PC-3 (cell line): ENCODE results near the gene ATN1. TPM values are rescaled to one million over a fixed set of nuclear protein-coding genes. Genes with fewer than 3 reads are reported as not detected.

Experiments used
- ATAC-seq: fragments of 200-7000 bp; cut with Tn5 transposase; 2 replicates; pipeline ENCODE4 v1.9.1; 2020; ENCODE audit warnings: mild to moderate bottlenecking, moderate library complexity
- BruUV-seq: library from RNA; stranded (reverse); fragments of 400-500 nt; replicated peaks from 2 replicates; lab custom pipeline; 2021; lab: Mats Ljungman, UMichigan
- CTCF ChIA-PET: fragments of 300-600 bp; sonication (Branson Sonifier 250); formaldehyde crosslinking; loops from one replicate; lab custom pipeline; 2022; ENCODE audit warnings: antibody characterized with exemption; lab: Charles Lee
- POLR2A ChIA-PET: fragments of 300-600 bp; sonication (Branson Sonifier 250); formaldehyde crosslinking; loops from one replicate; lab custom pipeline; 2022; ENCODE audit warnings: antibody characterized with exemption; ENCODE audit not compliant: unreplicated experiment; lab: Charles Lee
- DNase-seq: peaks from one replicate; pipeline ENCODE4 v3.0.0-alpha.2; 2015
- H2AFZ ChIP-seq: fragments of 300-600 bp; sonication (generic); 2 replicates; pipeline ENCODE4 v1.6.0; 2016; ENCODE audit warnings: antibody characterized with exemption, low read length
- H3F3A ChIP-seq: fragments of 300-600 bp; sonication (generic); one replicate; pipeline ENCODE4 v1.6.0; 2017; ENCODE audit warnings: antibody characterized with exemption, low read length, control low read depth, mild to moderate bottlenecking; ENCODE audit not compliant: unreplicated experiment
- H3K27ac ChIP-seq: fragments of 300-600 bp; sonication (generic); 2 replicates; pipeline ENCODE4 v1.5.1; 2016; ENCODE audit warnings: mild to moderate bottlenecking, low read length
- H3K27me3 ChIP-seq: fragments of 300-600 bp; sonication (generic); 2 replicates; pipeline ENCODE4 v1.6.1; 2016; ENCODE audit warnings: low read length, mixed read lengths
- H3K36me3 ChIP-seq: fragments of 300-600 bp; sonication (generic); 2 replicates; pipeline ENCODE4 v1.6.1; 2016; ENCODE audit warnings: low read depth, mixed run types, low read length, mixed read lengths
- H3K4me1 ChIP-seq: fragments of 300-600 bp; sonication (generic); 2 replicates; pipeline ENCODE4 v1.5.1; 2016; ENCODE audit warnings: low read length; ENCODE audit not compliant: insufficient read depth
- H3K4me2 ChIP-seq: fragments of 300-600 bp; sonication (generic); 2 replicates; pipeline ENCODE4 v1.6.0; 2016; ENCODE audit warnings: low read length
- H3K4me3 ChIP-seq: fragments of 300-600 bp; sonication (generic); 2 replicates; pipeline ENCODE4 v1.5.1; 2016; ENCODE audit warnings: mild to moderate bottlenecking, low read length, mixed read lengths
- H3K79me2 ChIP-seq: fragments of 300-600 bp; sonication (generic); 2 replicates; pipeline ENCODE4 v1.6.1; 2017; ENCODE audit warnings: low read length, mixed read lengths
- H3K9ac ChIP-seq: fragments of 300-600 bp; sonication (generic); 2 replicates; pipeline ENCODE4 v1.6.0; 2016; ENCODE audit warnings: mild to moderate bottlenecking, low read length
- H3K9me2 ChIP-seq: fragments of 300-600 bp; sonication (generic); replicated peaks from 2 replicates; pipeline ENCODE4 v1.6.1; 2016; ENCODE audit warnings: mixed run types, low read length, mixed read lengths
- H3K9me3 ChIP-seq: fragments of 300-600 bp; sonication (generic); 2 replicates; pipeline ENCODE4 v1.6.1; 2016; ENCODE audit warnings: low read length, mixed read lengths
- H4K20me1 ChIP-seq: fragments of 300-600 bp; sonication (generic); 2 replicates; pipeline ENCODE4 v1.6.1; 2016; ENCODE audit warnings: low read length, mixed read lengths
- EZH2 ChIP-seq: fragments of 300-600 bp; sonication (generic); IDR thresholded peaks from one replicate; pipeline ENCODE4 v1.6.1; 2017; ENCODE audit warnings: antibody characterized with exemption, mild to moderate bottlenecking, low read length; ENCODE audit not compliant: unreplicated experiment
- EZH2phosphoT487 ChIP-seq: fragments of 300-600 bp; sonication (generic); IDR thresholded peaks from 2 replicates; pipeline ENCODE4 v1.6.1; 2018; ENCODE audit warnings: mild to moderate bottlenecking, antibody characterized with exemption, low read length, borderline replicate concordance
- intact Hi-C: fragments of 100-400 bp; cut with micrococcal nuclease; formaldehyde crosslinking; loops from 2 replicates; pipeline ENCODE4 v1.9.0; 2023
- total RNA-seq: library from RNA; depleted of rRNA; stranded (reverse); fragments of >200 nt; gene quantifications from 2 replicates; pipeline ENCODE4 v1.2.3, GENCODE V29; 2014
- TF ChIP-seq, protein P1 (sequence below): fragments of 300-600 bp; sonication (generic); conservative IDR thresholded peaks from 2 replicates; pipeline ENCODE4 v1.5.1; 2017; ENCODE audit warnings: antibody characterized with exemption, low read depth, mild to moderate bottlenecking, low read length

The ATN1 gene
- total RNA-seq, 1 experiment from 2014 or later: 11.6 TPM

DNA sequence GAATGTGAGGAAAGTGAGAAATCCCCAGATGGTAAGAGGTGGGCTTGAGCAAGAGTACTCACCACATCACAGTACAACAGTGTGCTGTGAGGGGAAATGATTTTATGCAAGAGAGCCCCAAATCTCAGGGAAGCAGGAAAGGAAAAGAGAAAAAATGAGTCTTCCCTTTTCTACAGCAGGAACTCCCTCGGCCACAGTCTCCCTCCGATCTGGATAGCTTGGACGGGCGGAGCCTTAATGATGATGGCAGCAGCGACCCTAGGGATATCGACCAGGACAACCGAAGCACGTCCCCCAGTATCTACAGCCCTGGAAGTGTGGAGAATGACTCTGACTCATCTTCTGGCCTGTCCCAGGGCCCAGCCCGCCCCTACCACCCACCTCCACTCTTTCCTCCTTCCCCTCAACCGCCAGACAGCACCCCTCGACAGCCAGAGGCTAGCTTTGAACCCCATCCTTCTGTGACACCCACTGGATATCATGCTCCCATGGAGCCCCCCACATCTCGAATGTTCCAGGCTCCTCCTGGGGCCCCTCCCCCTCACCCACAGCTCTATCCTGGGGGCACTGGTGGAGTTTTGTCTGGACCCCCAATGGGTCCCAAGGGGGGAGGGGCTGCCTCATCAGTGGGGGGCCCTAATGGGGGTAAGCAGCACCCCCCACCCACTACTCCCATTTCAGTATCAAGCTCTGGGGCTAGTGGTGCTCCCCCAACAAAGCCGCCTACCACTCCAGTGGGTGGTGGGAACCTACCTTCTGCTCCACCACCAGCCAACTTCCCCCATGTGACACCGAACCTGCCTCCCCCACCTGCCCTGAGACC, 7.8 kb downstream of the ATN1 start:
- Histone ChIP-seq H3K36me3 (peaks cover 4% of the 10 kb centered on the region; the same call in 1 of the 2 replicates), H3K9me2 (no peaks in the 10 kb centered on the region), H3F3A (no peaks in the 10 kb centered on the region), H3K4me1 (peaks cover 7% of the 10 kb centered on the region; the same call in 1 of the 2 replicates), H3K4me3 (no peak overlapping the region), H3K27me3 (no peaks in the 10 kb centered on the region), H4K20me1 (no peaks in the 10 kb centered on the region), H3K9me3 (no peaks in the 10 kb centered on the region), H3K27ac (no peak overlapping the region), H2AFZ (no peak overlapping the region), H3K4me2 (no peak overlapping the region), H3K9ac (no peak overlapping the region), H3K79me2 (peaks cover 20% of the 10 kb centered on the region)
- POLR2A ChIA-PET: no interaction called here
- ATAC-seq: no peak
- DNase-seq: no peak
- no TSS peak for BruUV-seq
- intact Hi-C loops: no loop called here
- CTCF ChIA-PET: no interaction called here
- TF ChIP-seq EZH2phosphoT487: no peak
- no peak for TF ChIP-seq EZH2
- TF ChIP-seq, protein P1, sequence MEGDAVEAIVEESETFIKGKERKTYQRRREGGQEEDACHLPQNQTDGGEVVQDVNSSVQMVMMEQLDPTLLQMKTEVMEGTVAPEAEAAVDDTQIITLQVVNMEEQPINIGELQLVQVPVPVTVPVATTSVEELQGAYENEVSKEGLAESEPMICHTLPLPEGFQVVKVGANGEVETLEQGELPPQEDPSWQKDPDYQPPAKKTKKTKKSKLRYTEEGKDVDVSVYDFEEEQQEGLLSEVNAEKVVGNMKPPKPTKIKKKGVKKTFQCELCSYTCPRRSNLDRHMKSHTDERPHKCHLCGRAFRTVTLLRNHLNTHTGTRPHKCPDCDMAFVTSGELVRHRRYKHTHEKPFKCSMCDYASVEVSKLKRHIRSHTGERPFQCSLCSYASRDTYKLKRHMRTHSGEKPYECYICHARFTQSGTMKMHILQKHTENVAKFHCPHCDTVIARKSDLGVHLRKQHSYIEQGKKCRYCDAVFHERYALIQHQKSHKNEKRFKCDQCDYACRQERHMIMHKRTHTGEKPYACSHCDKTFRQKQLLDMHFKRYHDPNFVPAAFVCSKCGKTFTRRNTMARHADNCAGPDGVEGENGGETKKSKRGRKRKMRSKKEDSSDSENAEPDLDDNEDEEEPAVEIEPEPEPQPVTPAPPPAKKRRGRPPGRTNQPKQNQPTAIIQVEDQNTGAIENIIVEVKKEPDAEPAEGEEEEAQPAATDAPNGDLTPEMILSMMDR: no peak

- Histone ChIP-seq H3K9me3 (no peaks in the 10 kb centered on the region), H3K4me2 (no peak overlapping the region), H3K79me2 (peaks cover 13% of the 10 kb centered on the region), H3K27ac (no peak overlapping the region), H3K9me2 (no peaks in the 10 kb centered on the region), H3K4me1 (peaks cover 7% of the 10 kb centered on the region; the same call in 1 of the 2 replicates), H3K4me3 (no peak overlapping the region), H3F3A (no peaks in the 10 kb centered on the region), H3K9ac (no peak overlapping the region), H4K20me1 (no peaks in the 10 kb centered on the region), H3K27me3 (no peaks in the 10 kb centered on the region), H2AFZ (no peak overlapping the region), H3K36me3 (peaks cover 4% of the 10 kb centered on the region; the same call in 1 of the 2 replicates)
- ChIA-PET CTCF (no interaction called here), POLR2A (no interaction called here)
- TF ChIP-seq EZH2 (no peak), EZH2phosphoT487 (no peak)
- TF ChIP-seq, protein P1: no peak
- ATAC-seq: no peak
- intact Hi-C loops: no loop called here
- DNase-seq: no peak
- no TSS peak for BruUV-seq
Measured at GRCh38 chr12:6936194-6936635, 8.5 kb downstream of the ATN1 start.
